ENCODE data around the gene GRM7. TPM values are rescaled to one million over a fixed set of nuclear protein-coding genes. Genes with fewer than 3 reads are reported as not detected.

The GRM7 gene
- total RNA-seq, 1 donor from 2014 or later = 0.80 TPM

DNA sequence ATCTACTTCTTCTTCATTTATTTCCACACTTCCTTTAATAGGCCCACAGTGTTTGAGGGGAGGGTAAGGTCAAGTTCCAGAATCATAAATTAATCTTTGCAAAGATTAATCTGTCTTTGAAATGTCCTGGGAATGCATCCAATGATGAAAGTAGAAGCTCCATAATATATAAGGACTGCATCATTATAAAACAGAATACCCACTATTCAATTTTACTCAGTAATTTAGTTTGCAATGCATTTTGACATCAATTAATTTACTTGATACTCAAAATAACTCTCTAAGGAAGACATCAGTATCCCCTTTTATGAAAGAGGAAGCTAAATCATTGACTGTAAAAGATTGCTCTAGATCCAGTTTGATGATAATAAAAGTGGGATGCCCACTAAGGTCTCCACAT is 777.2 kb downstream of the GRM7 start:
- no peak overlapping the region for H3K27ac Mint-ChIP-seq

DNA sequence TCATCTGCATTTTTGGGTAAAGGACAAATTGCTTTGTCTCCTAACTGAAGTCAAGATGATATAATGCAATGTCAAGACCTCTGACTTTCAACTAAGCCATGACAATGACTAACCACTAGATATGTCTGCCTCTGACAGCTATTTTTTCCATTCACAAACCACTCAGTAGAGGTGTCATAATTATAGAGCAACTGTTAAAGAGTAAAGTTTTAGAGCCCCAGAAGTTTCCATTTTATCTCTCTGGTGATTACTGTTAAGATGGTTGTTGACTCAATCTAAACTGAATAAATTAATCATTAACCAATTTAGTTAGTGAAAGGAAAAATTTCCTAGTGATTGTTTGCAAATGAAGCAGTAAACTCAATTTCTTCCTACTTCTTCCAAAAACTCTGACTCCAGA is 779.9 kb downstream of the GRM7 start:
- no peak for TF ChIP-seq EZH2 (IDR thresholded peaks at IDR 0.05)
- no peak for TF ChIP-seq EZH2phosphoT487 (IDR thresholded peaks at IDR 0.05)
- TF ChIP-seq, protein P1, sequence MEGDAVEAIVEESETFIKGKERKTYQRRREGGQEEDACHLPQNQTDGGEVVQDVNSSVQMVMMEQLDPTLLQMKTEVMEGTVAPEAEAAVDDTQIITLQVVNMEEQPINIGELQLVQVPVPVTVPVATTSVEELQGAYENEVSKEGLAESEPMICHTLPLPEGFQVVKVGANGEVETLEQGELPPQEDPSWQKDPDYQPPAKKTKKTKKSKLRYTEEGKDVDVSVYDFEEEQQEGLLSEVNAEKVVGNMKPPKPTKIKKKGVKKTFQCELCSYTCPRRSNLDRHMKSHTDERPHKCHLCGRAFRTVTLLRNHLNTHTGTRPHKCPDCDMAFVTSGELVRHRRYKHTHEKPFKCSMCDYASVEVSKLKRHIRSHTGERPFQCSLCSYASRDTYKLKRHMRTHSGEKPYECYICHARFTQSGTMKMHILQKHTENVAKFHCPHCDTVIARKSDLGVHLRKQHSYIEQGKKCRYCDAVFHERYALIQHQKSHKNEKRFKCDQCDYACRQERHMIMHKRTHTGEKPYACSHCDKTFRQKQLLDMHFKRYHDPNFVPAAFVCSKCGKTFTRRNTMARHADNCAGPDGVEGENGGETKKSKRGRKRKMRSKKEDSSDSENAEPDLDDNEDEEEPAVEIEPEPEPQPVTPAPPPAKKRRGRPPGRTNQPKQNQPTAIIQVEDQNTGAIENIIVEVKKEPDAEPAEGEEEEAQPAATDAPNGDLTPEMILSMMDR (IDR thresholded peaks at IDR 0.05) = no peak
- DNase-seq (ENCODE audit: low spot score) = no peak
- Mint-ChIP-seq H3K4me3 (no peak overlapping the region), H3K27ac (no peak overlapping the region), H3K9me3 (no peaks in the 10 kb centered on the region), H3K36me3 (no peaks in the 10 kb centered on the region), H3K27me3 (ENCODE audit: insufficient read depth, low read depth) (no peaks in the 10 kb centered on the region), H3K4me1 (no peaks in the 10 kb centered on the region)
- Histone ChIP-seq H3K9me3 (ENCODE audit: low read depth) (no peaks in the 10 kb centered on the region), H3K27me3 (no peaks in the 10 kb centered on the region), H3F3A (ENCODE audit: low read depth) (no peaks in the 10 kb centered on the region), H3K4me3 (no peak overlapping the region), H3K4me2 (no peak overlapping the region), H2AFZ (replicated peaks) (no peak overlapping the region), H3K79me2 (ENCODE audit: low read depth) (no peaks in the 10 kb centered on the region), H3K4me1 (no peaks in the 10 kb centered on the region), H4K20me1 (ENCODE audit: low read depth) (no peaks in the 10 kb centered on the region), H3K36me3 (no peaks in the 10 kb centered on the region), H3K27ac (no peak overlapping the region), H3K9ac (no peak overlapping the region)

More for the DNA sequence above, 777.2 kb downstream of the GRM7 start:
- no peak overlapping the region for H3K4me3 Mint-ChIP-seq
- no peaks in the 10 kb centered on the region for H4K20me1 ChIP-seq (ENCODE audit: low read depth)
- no peaks in the 10 kb centered on the region for H3K36me3 ChIP-seq
- no peak overlapping the region for H3K9ac ChIP-seq
- H3K36me3 Mint-ChIP-seq = no peaks in the 10 kb centered on the region
- H3K27ac ChIP-seq = no peak overlapping the region
- TF ChIP-seq, protein P1 (IDR thresholded peaks at IDR 0.05) = no peak
- no peak for TF ChIP-seq EZH2phosphoT487 (IDR thresholded peaks at IDR 0.05)
- no peak for TF ChIP-seq EZH2 (IDR thresholded peaks at IDR 0.05)
- H3K4me2 ChIP-seq = no peak overlapping the region
- no peak overlapping the region for H2AFZ ChIP-seq (replicated peaks)
- no peaks in the 10 kb centered on the region for H3K79me2 ChIP-seq (ENCODE audit: low read depth)
- no peaks in the 10 kb centered on the region for H3K27me3 ChIP-seq
- no peaks in the 10 kb centered on the region for H3K4me1 Mint-ChIP-seq
- no peak for DNase-seq (ENCODE audit: low spot score)
- H3F3A ChIP-seq (ENCODE audit: low read depth) = no peaks in the 10 kb centered on the region
- H3K4me1 ChIP-seq = no peaks in the 10 kb centered on the region
- H3K9me3 ChIP-seq (ENCODE audit: low read depth) = no peaks in the 10 kb centered on the region
- H3K4me3 ChIP-seq = no peak overlapping the region
- H3K9me3 Mint-ChIP-seq = no peaks in the 10 kb centered on the region
- no peaks in the 10 kb centered on the region for H3K27me3 Mint-ChIP-seq (ENCODE audit: insufficient read depth, low read depth)

DNA sequence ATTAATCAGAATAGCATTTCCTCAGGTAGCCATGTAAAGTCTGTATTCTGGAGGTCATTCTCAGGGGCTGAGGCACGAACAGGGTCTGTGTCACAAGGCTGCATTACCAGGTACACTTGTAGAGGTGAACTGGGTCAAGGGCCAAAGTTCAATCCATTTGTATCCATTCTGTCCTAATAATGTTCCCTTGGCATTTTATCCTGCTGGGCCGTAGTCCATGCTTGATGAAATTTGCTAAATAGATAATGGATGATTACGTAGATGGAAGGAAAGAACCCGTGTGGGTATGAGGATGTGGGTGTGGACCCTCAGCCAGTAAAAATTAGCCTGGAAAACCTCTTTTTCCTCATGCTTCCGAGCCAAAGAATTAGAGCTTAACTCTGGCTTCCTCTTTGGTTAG is 785.9 kb downstream of the GRM7 start:
- Histone ChIP-seq H3K4me1 (peaks cover 6% of the 10 kb centered on the region), H3K79me2 (ENCODE audit: low read depth) (no peaks in the 10 kb centered on the region), H3K4me2 (no peak overlapping the region), H3K27me3 (no peaks in the 10 kb centered on the region), H3K4me3 (no peak overlapping the region), H3K9me3 (ENCODE audit: low read depth) (no peaks in the 10 kb centered on the region), H3F3A (ENCODE audit: low read depth) (peaks cover 5% of the 10 kb centered on the region), H2AFZ (replicated peaks) (no peak overlapping the region), H4K20me1 (ENCODE audit: low read depth) (no peaks in the 10 kb centered on the region), H3K27ac (no peak overlapping the region), H3K36me3 (no peaks in the 10 kb centered on the region), H3K9ac (no peak overlapping the region)
- no peaks in the 10 kb centered on the region for H3K27me3 Mint-ChIP-seq (ENCODE audit: insufficient read depth, low read depth)
- H3K36me3 Mint-ChIP-seq = no peaks in the 10 kb centered on the region
- H3K4me3 Mint-ChIP-seq = no peak overlapping the region
- TF ChIP-seq EZH2phosphoT487 (IDR thresholded peaks at IDR 0.05) (no peak), EZH2 (IDR thresholded peaks at IDR 0.05) (no peak)
- TF ChIP-seq, protein P1 (IDR thresholded peaks at IDR 0.05) = no peak
- DNase-seq (ENCODE audit: low spot score) = no peak
- H3K4me1 Mint-ChIP-seq = peaks cover 13% of the 10 kb centered on the region
- H3K27ac Mint-ChIP-seq = no peak overlapping the region
- no peaks in the 10 kb centered on the region for H3K9me3 Mint-ChIP-seq

All from neural progenitor cell (in vitro differentiated cells).